DMS 273 treated with DMSO at 0.1 percent for 48 hours (cell line): ENCODE data around the gene IKBKG.
"Not testable (repeated sequence)": the region's sequence is repeated elsewhere in the genome, so short reads cannot be mapped to it uniquely, and the experiment has no call there.

Experiments used
- DNase-seq: peaks from one replicate; lab custom pipeline; 2025; lab: John Stamatoyannopoulos, UW

Gene IKBKG

GRCh38 chrX:154526901-154527675 is 20.3 kb upstream of the IKBKG start:
- peak; percentile 41 for DNase-seq

GRCh38 chrX:154529206-154529612 is 18.2 kb upstream of the IKBKG start:
- DNase-seq: no peak

- DNase-seq: no peak
Measured at GRCh38 chrX:154530286-154530685, 17.1 kb upstream of the IKBKG start.

- no peak for DNase-seq
Measured at GRCh38 chrX:154531626-154532025, 15.8 kb upstream of the IKBKG start.

GRCh38 chrX:154532690-154533089 is 14.7 kb upstream of the IKBKG start:
- no peak for DNase-seq

- peak; percentile 37 for DNase-seq
Measured at GRCh38 chrX:154534526-154535322, 12.7 kb upstream of the IKBKG start.

GRCh38 chrX:154535892-154536291 is 11.5 kb upstream of the IKBKG start:
- DNase-seq: no peak

- DNase-seq: no peak
Measured at GRCh38 chrX:154539077-154539476, 8.3 kb upstream of the IKBKG start.

GRCh38 chrX:154540365-154540764 is 7.1 kb upstream of the IKBKG start:
- DNase-seq: not testable (repeated sequence)

GRCh38 chrX:154540897-154541535 is 6.4 kb upstream of the IKBKG start:
- DNase-seq: no peak

GRCh38 chrX:154541589-154541895 is 5.9 kb upstream of the IKBKG start:
- no peak for DNase-seq

GRCh38 chrX:154541896-154542722 is 5.3 kb upstream of the IKBKG start:
- DNase-seq: peak; percentile 19

GRCh38 chrX:154542723-154543424 is 4.5 kb upstream of the IKBKG start:
- no peak for DNase-seq

GRCh38 chrX:154545673-154546274 is 1.6 kb upstream of the IKBKG start:
- no peak for DNase-seq

GRCh38 chrX:154546354-154547244 is 821 bp upstream of the IKBKG start, which contains the start of gene G6PD:
TSS of gene G6PD (minus strand) at chrX:154546846. CDS start at chrX:154546155, 691 bp downstream.
- DNase-seq: no peak

- DNase-seq: no peak
Measured at GRCh38 chrX:154548028-154548316, 552 bp downstream of the IKBKG start.

GRCh38 chrX:154549766-154550165 is 2.3 kb downstream of the IKBKG start:
- no peak for DNase-seq

- DNase-seq: not testable (repeated sequence)
Measured at GRCh38 chrX:154552112-154552806, 4.8 kb downstream of the IKBKG start.

GRCh38 chrX:154558060-154558690 is 10.8 kb downstream of the IKBKG start:
- not testable (repeated sequence) for DNase-seq
